ENCODE measurements around the gene DGKB. TPM values are rescaled to one million over a fixed set of nuclear protein-coding genes. Genes with fewer than 3 reads are reported as not detected.

The DGKB gene
- total RNA-seq, 1 donor, result not detected

DNA sequence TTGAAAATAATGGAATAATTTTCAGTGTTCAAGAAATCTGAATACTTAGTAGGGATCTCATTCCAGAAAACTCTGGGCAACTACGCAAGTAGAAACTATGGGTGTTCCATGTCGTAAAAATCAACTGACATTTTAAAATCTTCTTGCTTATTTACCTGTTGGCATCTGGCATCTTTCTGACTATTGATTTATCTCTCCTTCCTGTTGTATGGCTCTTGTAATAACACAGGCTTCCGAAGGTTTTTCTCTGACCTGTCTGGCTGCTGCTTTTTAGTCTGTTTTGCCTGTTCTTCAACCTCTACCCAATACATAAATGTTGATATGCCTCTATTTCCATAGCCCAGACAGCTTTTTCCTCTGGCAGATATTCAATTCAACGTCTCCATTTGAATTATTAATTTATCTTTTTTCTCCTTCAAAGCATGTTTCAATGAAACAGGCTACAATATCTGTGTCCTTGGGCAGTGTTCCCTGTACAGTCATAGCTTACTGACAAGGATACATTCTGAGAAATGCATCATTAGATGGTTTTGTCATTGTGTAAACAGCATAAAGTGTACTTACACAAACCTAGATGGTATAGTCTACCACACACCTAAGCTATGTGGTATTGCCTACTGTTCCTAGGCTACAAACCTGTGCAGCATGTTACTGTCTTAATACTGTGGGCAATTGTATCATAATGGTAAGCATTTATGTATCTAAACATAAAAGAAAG lies 807.2 kb downstream of the DGKB start:
- H3K9me3 ChIP-seq (ENCODE audit: low read depth, low read length), result no peaks in the 10 kb centered on the region
- no peaks in the 10 kb centered on the region for H3K27me3 ChIP-seq (ENCODE audit: insufficient read depth, low read length)
- H3K4me3 ChIP-seq (ENCODE audit: low read length), result no peak overlapping the region
- H3K4me1 ChIP-seq (ENCODE audit: insufficient read depth, low read length), result no peaks in the 10 kb centered on the region
